Kidney (tissue), 14 donors: Measurements from ENCODE around the gene HNRNPA0. TPM values are rescaled to one million over a fixed set of nuclear protein-coding genes. Genes with fewer than 3 reads are reported as not detected.

Source experiments
- DNase-seq, 5 donors: peaks; one replicate each; pipeline ENCODE4 v3.0.0-alpha.2; 2013 to 2020
- FAIRE-seq: peaks from 2 replicates; lab custom pipeline; 2012; peaks lifted over from hg19 to GRCh38; lab: Jason Lieb, UNC
- H3K27ac ChIP-seq, 2 donors: one replicate each; pipeline ENCODE4 v1.7.0; 2013; ENCODE audit warnings: low read depth in 2 of 2, low read length in 2 of 2, inconsistent platforms in 1 of 2
- H3K27me3 ChIP-seq: one replicate; pipeline ENCODE4 v1.7.1; 2013; ENCODE audit warnings: low read length, inconsistent platforms; ENCODE audit not compliant: control insufficient read depth, insufficient read depth
- H3K36me3 ChIP-seq, 3 donors: one replicate each; pipeline versions ENCODE4 v1.7.0 to v1.7.1; 2013; ENCODE audit warnings: low read length in 3 of 3, control low read depth in 1 of 3, inconsistent platforms in 1 of 3; ENCODE audit not compliant: insufficient read depth in 3 of 3, control insufficient read depth in 2 of 3
- H3K4me1 ChIP-seq, 3 donors: one replicate each; pipeline versions ENCODE4 v1.7.0 to v1.7.1; 2013; ENCODE audit warnings: low read length in 3 of 3, inconsistent platforms in 1 of 3, low read depth in 1 of 3; ENCODE audit not compliant: control insufficient read depth in 2 of 3, insufficient read depth in 2 of 3
- H3K4me3 ChIP-seq, 3 donors: one replicate each; pipeline versions ENCODE4 v1.7.0 to v1.8.1; 2013; ENCODE audit warnings: low read length in 3 of 3, control low read depth in 1 of 3, inconsistent platforms in 1 of 3
- H3K9ac ChIP-seq, 3 donors: one replicate each; pipeline versions ENCODE4 v1.7.0 to v1.7.1; 2013; ENCODE audit warnings: low read length in 3 of 3, control low read depth in 1 of 3, inconsistent platforms in 1 of 3
- H3K9me3 ChIP-seq, 3 donors: one replicate each; pipeline versions ENCODE4 v1.7.0 to v1.7.1; 2013; ENCODE audit warnings: low read length in 3 of 3, control low read depth in 1 of 3, inconsistent platforms in 1 of 3; ENCODE audit not compliant: control insufficient read depth in 2 of 3, insufficient read depth in 1 of 3
- CTCF ChIP-seq: IDR thresholded peaks from 3 replicates; pipeline ENCODE4 v1.5.1; 2012; ENCODE audit warnings: mild to moderate bottlenecking, moderate library complexity, borderline replicate concordance; ENCODE audit not compliant: insufficient read depth; ENCODE audit errors: extremely low read depth
- intact Hi-C: fragments of 100-400 bp; cut with DNase I; formaldehyde crosslinking; loops from one replicate; pipeline ENCODE4 v1.11.1; 2022
- polyA plus RNA-seq: library from polyadenylated mRNA; stranded (reverse); fragments of 350-450 nt; fragmentation: Illumina TruSeq; extraction: RNeasy Lipid Tissue Mini Kit (QIAGEN cat#74804); gene quantifications from one replicate; pipeline ENCODE4 v1.2.3, GENCODE V29; 2014; ENCODE audit warnings: low read depth, low replicate concordance; ENCODE audit not compliant: insufficient read depth
- total RNA-seq: library from RNA; stranded (reverse); fragmentation: NEBNext Ultra II Directional; extraction: Animal tissue kit (Norgen Biotek cat#: 25700); gene quantifications from one replicate; pipeline ENCODE4 v1.2.1, GENCODE V29; 2021
- donor health status: control.
- donor health status: control.
- donor health status: control.
- donor health status: control.
- donor health status: control.
- donor health status: DM: yes; HTN: yes; CAD: no.
- donor health status: Normal renal cell carcinoma (clear cell type).

The HNRNPA0 gene
- total and polyA plus RNA-seq, 2 donors from 2014 or later = 16.0 to 28.3 TPM

- TF ChIP-seq CTCF = no peak
- no peak for FAIRE-seq
These were observed 47.3 kb downstream of the HNRNPA0 start for GRCh38 chr5:137706841-137707240.

GRCh38 chr5:137705106-137705505, 49.1 kb downstream of the HNRNPA0 start:
- Histone ChIP-seq H3K4me1 (peaks cover 0 to 5% (median 0%) of the 10 kb centered on the region in 3 donors), H3K27me3 (no peaks in the 10 kb centered on the region), H3K36me3 (peaks cover 0 to 5% (median 0%) of the 10 kb centered on the region in 3 donors), H3K4me3 (no peak overlapping the region), H3K27ac (no peak overlapping the region), H3K9me3 (no peaks in the 10 kb centered on the region), H3K9ac (no peak overlapping the region)
- no peak for DNase-seq
- no peak for FAIRE-seq
- intact Hi-C loops = no loop called here
- no peak for TF ChIP-seq CTCF

More at GRCh38 chr5:137706841-137707240, 47.3 kb downstream of the HNRNPA0 start:
- Histone ChIP-seq H3K27me3 (no peaks in the 10 kb centered on the region), H3K27ac (no peak overlapping the region), H3K9ac (no peak overlapping the region), H3K36me3 (peaks cover 0 to 5% (median 0%) of the 10 kb centered on the region in 3 donors), H3K9me3 (no peaks in the 10 kb centered on the region), H3K4me3 (no peak overlapping the region), H3K4me1 (peaks cover 0 to 5% (median 0%) of the 10 kb centered on the region in 3 donors)
- intact Hi-C loops = no loop called here
- DNase-seq = no peak

- Histone ChIP-seq H3K9me3 (no peaks in the 10 kb centered on the region), H3K27me3 (no peaks in the 10 kb centered on the region), H3K4me3 (no peak overlapping the region), H3K36me3 (peaks cover 0 to 3% (median 0%) of the 10 kb centered on the region in 3 donors), H3K27ac (no peak overlapping the region), H3K9ac (no peak overlapping the region), H3K4me1 (peaks cover 0 to 5% (median 0%) of the 10 kb centered on the region in 3 donors)
- FAIRE-seq (no peak), DNase-seq (no peak)
- TF ChIP-seq CTCF = no peak
- intact Hi-C loops = no loop called here
These were observed 50.6 kb downstream of the HNRNPA0 start for GRCh38 chr5:137703565-137703964.

- peak overlapping the region in 1 of 2 donors; percentile 9 for H3K27ac ChIP-seq
- no peak overlapping the region for H3K9ac ChIP-seq
- H3K4me3 ChIP-seq = no peak overlapping the region
- peaks cover 0 to 5% (median 4%) of the 10 kb centered on the region in 3 donors for H3K36me3 ChIP-seq
- no peak for TF ChIP-seq CTCF
- peaks cover 0 to 7% (median 6%) of the 10 kb centered on the region in 3 donors for H3K4me1 ChIP-seq
- intact Hi-C loops = no loop called here
- no peaks in the 10 kb centered on the region for H3K9me3 ChIP-seq
- no peak for FAIRE-seq
- H3K27me3 ChIP-seq = no peaks in the 10 kb centered on the region
- no peak for DNase-seq
These were observed 53.9 kb downstream of the HNRNPA0 start for GRCh38 chr5:137700282-137700680.
